ENCODE measurements around the gene PALB2.
"Not testable (repeated sequence)": the region's sequence is repeated elsewhere in the genome, so short reads cannot be mapped to it uniquely, and the experiment has no call there.

PALB2 gene

DNA sequence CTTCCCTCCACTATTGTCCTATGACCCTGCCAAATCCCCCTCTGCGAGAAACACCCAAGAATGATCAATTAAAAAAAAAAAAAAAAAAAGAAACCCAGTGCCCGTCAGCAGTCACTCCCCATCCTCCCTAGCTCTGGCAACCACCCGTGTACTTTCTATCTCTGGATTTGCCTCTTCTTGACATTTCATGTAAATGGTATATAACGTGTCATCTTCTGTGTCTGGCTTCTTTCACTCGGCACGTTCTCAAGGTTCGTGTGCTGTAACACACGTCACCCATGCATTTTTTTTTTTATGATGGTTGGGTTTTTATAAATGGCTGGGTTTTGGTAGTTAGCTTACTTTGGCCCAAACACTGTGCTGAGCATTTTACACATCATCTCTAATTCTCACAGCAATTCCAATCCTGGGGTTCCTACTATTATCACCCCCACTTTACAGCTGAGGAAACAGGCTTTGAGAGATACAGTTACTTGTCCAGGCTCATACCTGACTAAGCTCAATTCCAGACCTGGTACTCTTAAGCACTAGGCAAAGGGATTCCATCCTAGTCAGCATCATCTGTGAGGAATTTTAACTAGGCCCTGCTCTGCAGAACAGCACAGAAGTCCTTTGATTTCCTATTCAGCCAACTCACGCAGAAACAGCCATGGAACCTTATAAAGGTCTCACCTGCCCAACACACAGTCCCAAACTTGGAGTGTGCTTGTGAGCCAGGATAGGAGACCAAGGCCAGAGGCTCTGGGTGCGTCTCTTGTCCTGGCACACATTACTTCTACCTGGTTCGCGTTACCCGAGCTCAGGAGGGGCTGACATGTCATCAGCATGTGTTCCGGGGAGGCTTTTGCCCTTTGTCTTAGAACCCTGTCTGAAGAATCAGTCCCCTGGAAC is 56.7 kb downstream of the PALB2 start:
- intact Hi-C loops (cut with DNase I): no loop called here

DNA sequence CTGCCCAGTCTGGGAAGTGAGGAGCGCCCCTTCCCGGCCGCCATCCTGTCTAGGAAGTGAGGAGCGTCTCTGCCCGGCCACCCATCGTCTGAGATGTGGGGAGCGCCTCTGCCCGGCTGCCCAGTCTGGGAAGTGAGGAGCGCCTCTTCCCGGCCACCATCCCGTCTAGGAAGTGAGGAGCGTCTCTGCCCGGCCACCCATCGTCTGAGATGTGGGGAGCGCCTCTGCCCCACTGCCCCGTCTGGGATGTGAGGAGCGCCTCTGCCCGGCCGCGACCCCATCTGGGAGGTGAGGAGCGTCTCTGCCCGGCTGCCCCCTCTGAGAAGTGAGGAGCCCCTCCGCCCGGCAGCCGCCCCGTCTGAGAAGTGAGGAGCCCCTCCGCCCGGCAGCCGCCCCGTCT is 57.8 kb downstream of the PALB2 start:
- intact Hi-C loops (cut with DNase I); DNase-seq: not testable (repeated sequence)

More for the DNA sequence above, 56.7 kb downstream of the PALB2 start:
- no peak for DNase-seq

DNA sequence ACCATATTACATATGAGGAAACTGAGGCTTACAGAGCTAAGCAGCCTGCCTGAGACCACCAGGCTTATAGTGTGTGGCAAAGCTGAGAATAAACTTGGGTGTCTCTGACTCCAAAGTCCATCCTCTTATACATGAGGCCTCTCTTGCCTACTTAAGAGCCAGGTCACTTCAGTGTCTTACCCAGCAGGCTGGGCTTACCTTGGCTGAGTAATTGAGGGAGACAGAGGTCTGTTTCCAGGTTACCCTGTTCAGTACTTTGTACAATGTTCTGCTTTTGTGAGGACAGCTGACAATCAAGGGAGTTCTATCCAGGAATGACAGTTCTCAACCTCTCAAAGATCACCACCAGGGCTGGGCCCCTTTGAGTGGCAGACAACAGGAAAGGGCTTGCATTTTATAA is 59.3 kb downstream of the PALB2 start:
- DNase-seq: no peak
- intact Hi-C loops (cut with DNase I): no loop called here

DNA sequence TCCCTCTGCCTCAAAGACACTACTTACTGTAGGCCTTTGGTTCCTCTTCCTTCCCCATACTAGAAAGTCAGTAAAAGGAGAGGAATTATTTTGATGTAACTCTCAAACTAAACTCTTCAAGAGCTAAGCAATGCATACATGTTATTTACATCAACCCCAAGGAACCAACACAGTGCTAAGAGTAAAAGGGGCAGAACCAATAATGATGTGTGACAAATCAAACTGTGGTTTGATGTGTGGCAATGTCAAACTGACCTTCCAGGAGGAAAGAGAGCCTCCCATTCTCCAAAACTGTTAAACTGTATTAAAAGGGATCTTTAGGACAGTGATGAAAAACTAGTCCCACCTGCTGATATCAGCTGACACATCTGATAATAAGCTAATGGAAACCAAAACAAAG is 60.7 kb downstream of the PALB2 start:
- no peak for DNase-seq
- intact Hi-C loops (cut with DNase I): no loop called here

DNA sequence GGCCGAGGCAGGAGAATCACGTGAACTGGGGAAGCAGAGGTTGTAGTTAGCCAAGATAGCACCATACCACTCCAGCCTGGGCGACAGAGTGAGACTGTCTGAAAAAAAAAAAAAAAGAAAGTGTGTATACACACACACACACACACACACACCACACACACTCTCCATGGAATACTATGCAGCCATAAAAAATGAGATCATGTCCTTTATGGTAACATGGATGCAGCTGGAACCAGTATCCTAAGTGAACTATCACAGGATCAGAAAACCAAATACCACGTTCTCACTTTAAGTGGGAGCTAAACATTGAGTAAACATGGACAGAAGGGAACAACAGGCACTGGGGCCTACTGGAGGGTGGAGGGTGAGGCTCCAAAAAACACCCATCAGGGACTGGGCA is 61.7 kb downstream of the PALB2 start:
- DNase-seq: no peak
- intact Hi-C loops (cut with DNase I): no loop called here

DNA sequence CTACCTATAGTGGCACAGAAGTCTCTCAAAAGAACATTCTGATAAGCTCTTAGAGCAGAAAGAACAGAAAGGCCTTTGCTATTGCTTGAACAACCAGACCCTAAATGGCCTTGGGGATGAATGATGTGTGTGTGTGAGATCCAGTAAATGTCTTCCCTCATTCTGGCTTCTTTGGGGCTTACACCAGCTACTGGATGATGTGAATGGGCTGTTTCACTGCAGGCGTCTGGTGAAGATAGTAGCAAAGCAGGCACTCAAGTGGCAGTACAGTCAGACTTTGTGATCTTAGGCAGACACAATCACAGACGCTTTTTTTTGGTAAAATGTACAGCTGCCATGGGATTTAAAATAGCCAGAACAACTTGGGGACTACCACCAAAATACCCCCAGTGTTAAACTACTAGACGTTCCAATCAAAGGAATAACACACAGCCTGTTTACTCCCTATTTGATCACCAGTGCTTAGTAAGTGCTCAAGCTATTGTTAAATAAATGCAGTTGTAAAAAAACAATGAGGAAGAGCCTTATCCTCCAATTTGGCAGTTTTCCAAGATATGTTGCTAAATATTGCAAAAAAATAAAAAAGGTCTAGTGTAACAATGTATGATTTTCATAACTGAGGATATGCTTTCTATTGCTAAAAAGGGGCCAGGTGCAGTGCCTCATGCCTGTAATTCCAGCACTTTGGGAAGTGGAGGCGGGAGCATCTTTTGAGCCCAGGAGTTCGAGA is 62.8 kb downstream of the PALB2 start:
- no peak for DNase-seq
- intact Hi-C loops (cut with DNase I): no loop called here

DNA sequence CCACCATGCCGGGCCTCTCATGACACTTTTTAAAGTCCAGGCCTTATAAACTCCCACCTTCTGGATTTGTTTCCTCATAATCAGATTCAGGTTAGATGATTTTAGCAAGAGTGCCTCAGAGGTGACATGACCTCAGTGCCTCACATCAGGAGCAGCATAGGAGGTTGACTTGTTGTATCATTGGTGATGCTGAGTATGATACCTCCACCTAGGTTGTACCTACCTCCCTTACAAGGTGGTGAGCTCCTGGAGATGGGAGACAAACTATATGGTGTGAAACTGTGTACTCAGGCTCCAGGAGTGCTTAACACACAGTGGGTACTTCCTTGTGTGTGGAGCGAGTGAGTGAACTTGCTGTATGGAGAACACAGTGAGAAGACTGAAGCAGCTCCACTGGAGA is 63.6 kb downstream of the PALB2 start:
- intact Hi-C loops (cut with DNase I): no loop called here
- DNase-seq: no peak

DNA sequence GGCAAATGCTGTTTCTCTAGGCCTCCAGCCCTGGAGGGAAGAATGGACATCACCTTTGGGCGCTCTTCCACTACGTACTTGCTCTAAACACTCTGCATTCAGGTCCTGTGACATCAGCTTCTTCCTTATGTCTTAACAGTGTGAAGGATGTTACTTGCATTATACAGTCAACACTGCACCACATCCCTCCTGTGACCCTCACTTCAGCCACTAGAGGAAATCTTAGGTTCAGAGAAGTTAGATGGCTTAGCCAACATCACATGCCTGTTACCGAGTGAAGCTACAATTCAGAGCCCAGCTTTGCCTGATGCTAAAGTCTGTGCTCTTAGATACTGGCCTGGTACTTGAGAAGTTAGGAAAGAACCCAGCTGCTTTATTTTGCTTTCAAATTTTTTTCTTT is 65.3 kb downstream of the PALB2 start:
- intact Hi-C loops (cut with DNase I): no loop called here
- no peak for DNase-seq

DNA sequence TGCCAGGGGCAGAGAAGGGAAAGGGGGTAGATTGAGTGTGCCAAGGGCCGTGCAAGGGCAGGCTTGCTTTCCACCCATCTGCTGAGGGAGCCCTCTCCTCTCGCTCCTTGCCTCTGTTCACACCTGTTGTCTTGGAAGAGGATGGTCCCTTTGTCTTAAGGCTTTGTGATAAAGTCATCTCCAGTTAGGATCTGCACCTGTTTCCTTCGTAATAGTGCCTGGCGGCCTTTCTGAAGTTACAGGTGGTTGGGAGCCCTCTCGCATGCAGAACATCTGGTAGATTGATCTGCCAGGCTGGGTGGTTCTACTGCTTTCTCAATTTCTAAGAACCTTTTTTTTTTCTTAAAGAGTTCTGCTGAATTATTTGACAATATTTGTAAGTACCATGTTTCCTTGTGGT is 67.3 kb downstream of the PALB2 start:
- intact Hi-C loops (cut with DNase I): no loop called here
- DNase-seq: no peak

DNA sequence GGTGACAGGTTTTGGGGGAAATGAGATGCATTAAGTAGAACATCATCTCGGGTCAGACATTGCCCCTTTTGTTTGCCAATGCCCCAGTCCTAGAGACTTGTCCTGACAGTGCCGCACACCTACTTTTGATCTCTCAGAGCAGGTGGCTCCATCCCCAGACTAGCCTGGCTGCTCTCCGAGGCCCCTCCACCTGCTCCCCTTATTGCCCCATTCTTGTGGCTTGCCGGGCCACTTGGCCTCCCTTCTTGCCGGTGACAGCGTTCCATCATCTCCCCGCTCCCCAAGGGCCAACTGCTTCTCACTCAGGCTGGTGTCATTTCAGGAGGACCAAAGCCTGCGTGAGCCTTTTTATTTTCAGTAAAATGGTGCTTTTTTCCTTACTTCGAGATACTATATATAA is 68.7 kb downstream of the PALB2 start:
- no peak for DNase-seq
- intact Hi-C loops (cut with DNase I): no loop called here

DNA sequence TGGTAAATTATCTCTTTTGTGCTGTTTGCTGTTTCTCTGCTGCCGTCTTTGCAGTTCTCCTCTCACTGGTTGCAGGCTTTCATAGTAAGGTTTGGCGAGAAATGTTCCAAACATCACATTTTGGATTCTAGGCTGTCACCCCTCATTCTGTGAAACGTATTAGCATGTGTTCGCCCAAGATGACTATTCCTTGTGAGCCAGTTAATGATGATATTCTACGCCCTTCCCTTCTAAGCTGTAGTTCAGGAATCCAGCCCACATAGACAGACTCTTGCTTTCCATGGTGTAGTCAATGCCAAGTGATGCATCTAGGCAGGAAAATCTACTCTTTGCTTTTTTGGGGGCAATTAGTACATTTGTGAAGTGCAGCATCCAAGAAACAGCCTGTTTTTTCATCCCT is 69.2 kb downstream of the PALB2 start:
- no peak for DNase-seq
- intact Hi-C loops (cut with DNase I): no loop called here

DNA sequence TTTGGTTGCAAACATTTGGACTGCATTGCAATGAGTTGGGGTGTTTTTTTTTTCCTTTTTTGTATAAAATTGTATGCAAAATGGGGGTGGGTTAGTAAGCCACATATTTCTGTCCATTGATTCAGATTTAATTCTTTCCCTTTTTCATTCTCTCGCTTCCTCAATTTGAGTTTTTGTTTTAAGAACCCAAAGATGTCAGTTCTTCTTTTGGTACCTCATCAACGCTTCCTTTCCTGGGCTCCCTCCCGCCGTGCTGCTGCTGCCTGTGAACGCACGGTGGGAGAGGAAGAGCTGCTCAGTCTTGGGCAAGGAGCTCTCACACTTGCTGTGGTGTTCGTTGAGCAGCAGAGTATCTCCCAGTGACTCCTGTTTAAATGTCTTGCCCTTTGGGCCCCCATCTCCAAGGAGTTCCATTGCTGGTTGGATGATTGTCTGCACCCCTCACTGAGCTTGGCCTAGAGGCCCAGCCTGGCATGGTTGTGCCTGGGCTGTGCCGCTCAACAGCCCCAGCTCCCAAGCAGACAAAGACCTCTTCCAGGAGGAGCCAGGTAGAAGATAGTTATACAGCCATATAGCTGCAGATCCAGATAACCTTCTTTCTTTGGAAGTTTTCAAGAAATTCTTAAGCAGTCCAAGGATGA is 70.0 kb downstream of the PALB2 start:
- intact Hi-C loops (cut with DNase I): no loop called here
- DNase-seq: peak in 1 of 10 donors; percentile 8

DNA sequence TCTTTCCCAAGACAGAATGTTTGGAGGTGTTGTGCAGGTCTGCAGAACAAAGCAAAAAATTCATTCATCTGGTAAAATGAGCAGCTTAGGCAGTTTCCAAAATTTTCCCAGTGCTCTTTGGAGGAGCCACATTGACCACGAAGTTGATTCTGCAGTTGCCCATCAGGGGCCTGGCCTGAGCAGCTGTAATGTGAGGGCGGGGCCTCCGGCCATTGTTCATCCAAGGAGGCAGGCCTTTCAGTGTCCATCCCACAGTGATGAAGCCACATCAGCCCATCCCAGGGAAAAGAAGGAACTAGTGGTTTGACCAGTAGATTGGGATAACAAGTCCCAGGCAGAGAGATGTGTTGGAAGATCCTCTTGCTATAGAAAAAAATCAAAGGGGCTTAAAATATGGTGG is 73.5 kb downstream of the PALB2 start:
- intact Hi-C loops (cut with DNase I): no loop called here
- DNase-seq: no peak

DNA sequence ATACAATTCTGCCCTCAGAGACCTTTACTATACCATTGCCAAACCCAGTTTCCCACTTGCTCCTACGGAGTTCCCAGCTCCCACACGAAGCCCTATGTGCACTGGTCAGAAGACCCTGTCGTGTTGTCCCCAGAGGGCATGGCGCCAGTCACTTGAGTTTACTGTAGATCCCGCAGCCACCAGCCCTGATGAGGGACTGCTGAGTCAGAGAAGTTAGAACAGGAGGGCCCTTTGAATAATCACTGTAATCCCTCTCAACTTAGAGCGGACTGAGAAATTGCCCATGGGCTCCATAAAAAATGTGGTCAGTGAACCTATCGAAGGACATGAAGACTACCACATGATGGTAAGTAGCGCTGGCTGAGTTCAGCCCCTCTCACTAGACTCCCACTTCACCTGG is 74.4 kb downstream of the PALB2 start:
- DNase-seq: no peak
- intact Hi-C loops (cut with DNase I): no loop called here

DNA sequence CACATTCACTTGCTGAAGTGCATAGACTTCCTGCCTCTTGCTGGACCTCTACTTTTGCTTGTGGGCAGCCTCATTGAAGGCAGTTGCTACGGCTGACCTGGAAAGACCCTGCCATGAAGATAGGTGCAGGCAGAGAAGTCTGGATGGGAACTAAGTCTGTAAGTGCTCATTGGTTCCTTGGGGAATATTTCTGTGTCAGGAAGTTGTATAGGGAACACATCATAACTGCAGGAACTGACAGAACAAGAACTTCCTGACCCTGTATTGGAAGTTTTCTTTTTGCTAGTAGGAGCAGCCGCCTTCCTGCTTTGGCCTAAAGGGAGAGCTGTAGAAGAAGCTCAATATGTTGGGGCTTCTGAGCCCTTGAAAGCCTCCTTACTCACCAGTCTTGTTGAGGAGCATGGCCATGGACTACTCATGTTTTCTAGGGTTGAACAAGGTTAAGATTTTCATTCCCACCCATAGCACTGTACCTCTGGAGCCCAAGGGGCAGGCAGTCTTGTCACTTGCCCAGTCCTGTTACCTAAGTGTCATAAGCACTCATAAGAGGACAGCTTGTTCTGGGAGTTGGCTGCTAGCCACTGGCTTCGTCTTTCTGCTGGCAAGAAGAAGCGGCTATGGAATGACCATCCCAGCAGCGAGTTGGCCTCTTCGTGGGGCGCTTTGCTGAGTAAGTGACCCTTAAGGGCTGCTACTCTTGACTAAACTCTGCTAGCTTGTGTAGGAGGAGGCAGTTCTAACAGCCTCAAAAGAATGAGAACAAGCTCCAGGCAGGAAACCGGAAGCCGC is 76.3 kb downstream of the PALB2 start:
- DNase-seq: no peak
- intact Hi-C loops (cut with DNase I): no loop called here

DNA sequence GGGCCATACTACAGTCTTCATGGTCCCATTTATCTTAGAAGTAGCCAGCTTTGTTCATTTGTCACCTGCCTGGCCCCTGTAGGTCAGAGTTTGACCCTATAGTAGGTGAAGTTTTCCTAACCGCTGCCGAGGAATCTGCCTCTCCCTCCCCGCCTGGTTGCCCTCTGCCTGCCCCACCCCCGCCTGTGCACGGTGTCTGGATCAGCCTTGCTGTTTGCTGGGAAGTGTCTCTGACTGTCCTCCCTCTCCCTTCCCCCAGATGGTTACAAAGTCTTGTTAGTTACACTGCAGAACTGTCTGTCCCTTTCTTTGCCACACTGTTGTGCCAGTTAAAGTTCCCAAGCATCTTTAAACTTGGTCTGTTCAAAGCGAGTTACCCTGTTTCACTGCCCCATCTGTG is 77.9 kb downstream of the PALB2 start:
- DNase-seq: no peak
- intact Hi-C loops (cut with DNase I): no loop called here

DNA sequence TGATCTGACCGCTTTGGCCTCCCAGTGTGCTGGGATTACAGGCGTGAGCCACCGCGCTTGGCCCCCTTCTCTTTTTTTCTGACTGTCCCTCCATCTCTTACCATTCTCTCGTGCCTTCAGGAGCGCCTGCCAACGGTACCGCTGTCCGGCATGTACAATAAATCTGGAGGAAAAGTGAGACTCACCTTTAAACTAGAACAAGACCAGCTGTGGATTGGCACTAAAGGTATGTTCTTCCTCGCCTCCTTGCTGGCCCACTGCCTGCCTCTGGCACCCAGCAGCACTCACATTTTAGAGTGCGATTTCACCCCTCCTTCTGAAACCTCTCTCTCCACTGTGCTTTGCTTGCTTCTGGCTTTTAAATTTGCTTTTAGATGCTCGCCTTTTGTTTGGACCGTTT is 78.6 kb downstream of the PALB2 start:
- no peak for DNase-seq
- intact Hi-C loops (cut with DNase I): no loop called here

DNA sequence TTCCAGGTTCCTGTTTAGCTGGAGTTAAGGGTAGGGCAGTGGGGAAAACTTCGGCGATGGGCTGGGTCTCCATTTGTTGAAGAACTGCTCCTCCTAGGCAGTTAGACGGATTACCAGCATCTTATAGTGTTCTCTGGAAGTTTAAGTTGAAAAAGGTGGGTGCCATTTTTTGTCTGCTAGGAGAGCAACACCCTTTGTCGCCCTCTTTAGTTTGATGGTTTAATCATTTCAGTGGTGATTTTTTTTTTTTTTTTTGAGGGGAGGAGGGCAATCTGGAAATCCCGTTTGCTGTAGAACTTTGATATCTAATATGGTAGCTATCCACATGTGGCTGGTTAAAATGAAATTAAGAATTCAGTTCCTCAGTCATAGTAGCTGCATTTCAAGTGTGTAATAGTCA is 79.5 kb downstream of the PALB2 start:
- intact Hi-C loops (cut with DNase I): no loop called here
- DNase-seq: no peak

DNA sequence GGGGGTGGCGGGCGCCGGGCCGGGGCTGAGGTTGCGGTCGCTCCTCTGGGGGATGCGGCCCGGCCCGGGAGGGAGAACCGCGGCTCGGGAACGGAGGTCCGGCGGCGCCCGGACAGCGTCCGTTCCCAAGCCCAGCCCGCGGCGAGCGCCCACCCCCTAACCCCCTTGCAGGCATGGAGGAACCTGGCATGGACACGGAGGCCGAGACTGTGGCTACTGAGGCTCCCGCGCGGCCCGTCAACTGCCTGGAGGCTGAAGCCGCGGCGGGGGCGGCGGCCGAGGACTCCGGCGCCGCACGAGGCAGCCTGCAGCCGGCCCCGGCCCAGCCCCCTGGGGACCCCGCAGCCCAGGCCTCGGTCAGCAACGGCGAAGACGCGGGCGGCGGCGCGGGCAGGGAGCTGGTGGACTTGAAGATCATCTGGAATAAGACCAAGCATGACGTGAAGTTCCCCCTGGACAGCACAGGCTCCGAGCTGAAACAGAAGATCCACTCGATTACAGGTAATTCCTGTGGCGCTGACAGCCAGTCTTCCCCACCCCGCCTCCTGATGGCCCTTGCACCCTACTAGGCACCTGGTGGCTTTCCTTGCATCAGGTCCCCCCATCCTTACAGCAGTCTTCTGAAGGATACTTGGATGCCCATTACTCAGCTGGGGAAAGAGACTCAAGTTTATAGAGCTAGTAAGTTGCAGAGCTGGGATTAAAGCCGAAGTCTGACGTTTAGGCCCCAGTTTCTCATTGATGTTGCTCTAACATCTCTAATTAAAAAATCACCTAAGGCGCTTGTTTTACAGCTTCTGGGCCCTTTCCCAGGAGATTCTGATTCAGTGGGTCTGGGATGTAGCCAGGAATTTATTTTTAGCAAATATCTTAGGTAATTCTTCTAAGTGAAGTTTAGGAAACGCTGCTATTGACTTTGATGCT is 83.1 kb downstream of the PALB2 start:
- intact Hi-C loops (cut with DNase I): loop anchor here (1.0 to 2.0 kb wide), 3 partner anchors 39 to 105 kb away; partner anchors contain the start of genes COG7, DCTN5, NDUFAB1 and PALB2

More for the DNA sequence above, 83.1 kb downstream of the PALB2 start:
- DNase-seq: peak in 4 of 10 donors; percentile 9 to 84 (median 17)
